HepG2 (cell line): ENCODE results near the gene BHLHA9. TPM values are rescaled to one million over a fixed set of nuclear protein-coding genes. Genes with fewer than 3 reads are reported as not detected.

ENCODE experiments used
- ATRX ChIP-seq: sonication (generic); formaldehyde crosslinking; IDR thresholded peaks from 2 replicates; pipeline ENCODE4 v1.4.0; 2020; ENCODE audit warnings: missing genetic modification reagents, borderline replicate concordance
- BRCA1 ChIP-seq: sonication (generic); formaldehyde crosslinking; IDR thresholded peaks from 2 replicates; pipeline ENCODE4 v1.4.0; 2020; ENCODE audit warnings: missing genetic modification reagents
- DR1 ChIP-seq: sonication (generic); formaldehyde crosslinking; IDR thresholded peaks from 2 replicates; pipeline ENCODE4 v1.8.0; 2021; ENCODE audit warnings: mild to moderate bottlenecking, missing genetic modification reagents, inconsistent platforms
- ETV5 ChIP-seq: IDR thresholded peaks from 2 replicates; pipeline ENCODE4 v1.6.1; 2018; ENCODE audit warnings: missing biosample characterization, missing genetic modification reagents, inconsistent platforms, borderline replicate concordance
- HNRNPL ChIP-seq: fragments of 200-400 bp; formaldehyde crosslinking; IDR thresholded peaks from 2 replicates; pipeline ENCODE4 v1.6.1; 2017; ENCODE audit warnings: mild to moderate bottlenecking, low read depth, low read length
- RFX1 ChIP-seq: fragments of 450-650 bp; IDR thresholded peaks from 2 replicates; pipeline ENCODE4 v1.6.1; 2017
- ZNF614 ChIP-seq: IDR thresholded peaks from 2 replicates; pipeline ENCODE4 v1.6.1; 2018; ENCODE audit warnings: missing biosample characterization, missing genetic modification reagents, inconsistent platforms, borderline replicate concordance
- ZNF713 ChIP-seq: sonication (generic); formaldehyde crosslinking; IDR thresholded peaks from 2 replicates; pipeline ENCODE4 v1.4.0; 2020; ENCODE audit warnings: mild to moderate bottlenecking, missing genetic modification reagents
- polyA plus RNA-seq, 8 experiments: library from polyadenylated mRNA; depleted of rRNA in 3 of 8; stranded (reverse) in 7 of 8; unstranded in 1 of 8; fragments of >200 nt; fragmentation: Illumina TruSeq in 4 of 8; extraction: Trizol in 4 of 8; gene quantifications; 2 replicates each; pipeline versions ENCODE4 v1.2.1 to v1.2.3, GENCODE V29; 2011 to 2016; ENCODE audit warnings: low read depth in 4 of 8, missing spikeins in 1 of 8, mixed read lengths in 1 of 8; ENCODE audit not compliant: insufficient read depth in 1 of 8
- total RNA-seq, 5 experiments: library from RNA; depleted of rRNA; stranded (reverse); fragments of >200 nt; fragmentation: Illumina TruSeq; extraction: Trizol; gene quantifications; 2 replicates each; pipeline ENCODE4 v1.2.3, GENCODE V29; 2016; ENCODE audit warnings: low read depth in 1 of 5
- TF ChIP-seq, protein P1 (sequence below): IDR thresholded peaks from 2 replicates; pipeline ENCODE4 v1.6.1; 2012; ENCODE audit warnings: low read length, improper control_type of control experiment
- TF ChIP-seq, protein P2 (sequence below): sonication (generic); formaldehyde crosslinking; IDR thresholded peaks from 2 replicates; pipeline ENCODE4 v1.8.0; 2022; ENCODE audit warnings: missing genetic modification reagents, mild to moderate bottlenecking, borderline replicate concordance
- TF ChIP-seq, protein P3 (sequence below): IDR thresholded peaks from 2 replicates; pipeline ENCODE4 v1.6.1; 2018; ENCODE audit warnings: missing genetic modification reagents, mild to moderate bottlenecking, missing compliant biosample characterization

BHLHA9 gene
- total and polyA plus RNA-seq, 2 of the 13 experiments (the other 11 are each of a cell fraction or from before 2014, with no cell fraction given): not detected

DNA sequence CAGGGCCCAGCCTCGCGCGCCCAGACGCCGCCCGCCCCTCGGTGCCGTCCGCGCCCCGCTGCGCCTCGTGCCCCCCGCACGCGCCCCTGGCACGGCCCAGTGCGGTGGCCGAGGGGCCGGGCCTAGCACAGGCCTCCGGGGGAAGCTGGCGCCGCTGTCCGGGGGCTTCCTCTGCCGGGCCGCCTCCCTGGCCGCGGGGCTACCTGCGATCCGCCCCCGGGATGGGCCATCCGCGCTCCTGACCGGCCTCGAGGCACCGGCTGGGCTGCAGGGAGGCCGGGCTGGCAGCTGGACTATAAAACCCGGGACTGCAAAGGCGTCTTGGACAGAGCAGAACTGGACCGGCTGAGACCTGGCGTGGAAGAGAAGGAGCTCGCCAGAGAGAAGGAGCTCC, 783 bp downstream of the BHLHA9 start (continued):
- TF ChIP-seq RFX1 (no peak), ATRX (CRISPR knock-in tag) (no peak), BRCA1 (no peak), ZNF713 (CRISPR knock-in tag) (no peak), ZNF614 (no peak), ETV5 (CRISPR knock-in tag) (no peak), DR1 (CRISPR knock-in tag) (no peak), HNRNPL (no peak)
- TF ChIP-seq, protein P1, sequence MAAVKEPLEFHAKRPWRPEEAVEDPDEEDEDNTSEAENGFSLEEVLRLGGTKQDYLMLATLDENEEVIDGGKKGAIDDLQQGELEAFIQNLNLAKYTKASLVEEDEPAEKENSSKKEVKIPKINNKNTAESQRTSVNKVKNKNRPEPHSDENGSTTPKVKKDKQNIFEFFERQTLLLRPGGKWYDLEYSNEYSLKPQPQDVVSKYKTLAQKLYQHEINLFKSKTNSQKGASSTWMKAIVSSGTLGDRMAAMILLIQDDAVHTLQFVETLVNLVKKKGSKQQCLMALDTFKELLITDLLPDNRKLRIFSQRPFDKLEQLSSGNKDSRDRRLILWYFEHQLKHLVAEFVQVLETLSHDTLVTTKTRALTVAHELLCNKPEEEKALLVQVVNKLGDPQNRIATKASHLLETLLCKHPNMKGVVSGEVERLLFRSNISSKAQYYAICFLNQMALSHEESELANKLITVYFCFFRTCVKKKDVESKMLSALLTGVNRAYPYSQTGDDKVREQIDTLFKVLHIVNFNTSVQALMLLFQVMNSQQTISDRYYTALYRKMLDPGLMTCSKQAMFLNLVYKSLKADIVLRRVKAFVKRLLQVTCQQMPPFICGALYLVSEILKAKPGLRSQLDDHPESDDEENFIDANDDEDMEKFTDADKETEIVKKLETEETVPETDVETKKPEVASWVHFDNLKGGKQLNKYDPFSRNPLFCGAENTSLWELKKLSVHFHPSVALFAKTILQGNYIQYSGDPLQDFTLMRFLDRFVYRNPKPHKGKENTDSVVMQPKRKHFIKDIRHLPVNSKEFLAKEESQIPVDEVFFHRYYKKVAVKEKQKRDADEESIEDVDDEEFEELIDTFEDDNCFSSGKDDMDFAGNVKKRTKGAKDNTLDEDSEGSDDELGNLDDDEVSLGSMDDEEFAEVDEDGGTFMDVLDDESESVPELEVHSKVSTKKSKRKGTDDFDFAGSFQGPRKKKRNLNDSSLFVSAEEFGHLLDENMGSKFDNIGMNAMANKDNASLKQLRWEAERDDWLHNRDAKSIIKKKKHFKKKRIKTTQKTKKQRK: no peak
- TF ChIP-seq, protein P2, sequence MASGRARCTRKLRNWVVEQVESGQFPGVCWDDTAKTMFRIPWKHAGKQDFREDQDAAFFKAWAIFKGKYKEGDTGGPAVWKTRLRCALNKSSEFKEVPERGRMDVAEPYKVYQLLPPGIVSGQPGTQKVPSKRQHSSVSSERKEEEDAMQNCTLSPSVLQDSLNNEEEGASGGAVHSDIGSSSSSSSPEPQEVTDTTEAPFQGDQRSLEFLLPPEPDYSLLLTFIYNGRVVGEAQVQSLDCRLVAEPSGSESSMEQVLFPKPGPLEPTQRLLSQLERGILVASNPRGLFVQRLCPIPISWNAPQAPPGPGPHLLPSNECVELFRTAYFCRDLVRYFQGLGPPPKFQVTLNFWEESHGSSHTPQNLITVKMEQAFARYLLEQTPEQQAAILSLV: no peak
- TF ChIP-seq, protein P3, sequence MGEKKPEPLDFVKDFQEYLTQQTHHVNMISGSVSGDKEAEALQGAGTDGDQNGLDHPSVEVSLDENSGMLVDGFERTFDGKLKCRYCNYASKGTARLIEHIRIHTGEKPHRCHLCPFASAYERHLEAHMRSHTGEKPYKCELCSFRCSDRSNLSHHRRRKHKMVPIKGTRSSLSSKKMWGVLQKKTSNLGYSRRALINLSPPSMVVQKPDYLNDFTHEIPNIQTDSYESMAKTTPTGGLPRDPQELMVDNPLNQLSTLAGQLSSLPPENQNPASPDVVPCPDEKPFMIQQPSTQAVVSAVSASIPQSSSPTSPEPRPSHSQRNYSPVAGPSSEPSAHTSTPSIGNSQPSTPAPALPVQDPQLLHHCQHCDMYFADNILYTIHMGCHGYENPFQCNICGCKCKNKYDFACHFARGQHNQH (CRISPR knock-in tag): no peak
